Keratinocyte (primary cell): ENCODE results near the gene RABL6. TPM values are rescaled to one million over a fixed set of nuclear protein-coding genes. Genes with fewer than 3 reads are reported as not detected.

Experiments
- DNase-seq: peaks from one replicate; pipeline ENCODE4 v3.0.0-alpha.2; 2011; ENCODE audit warnings: low read depth, missing footprints, low spot score
- FAIRE-seq: peaks from 2 replicates; lab custom pipeline; 2011; peaks lifted over from hg19 to GRCh38; lab: Jason Lieb, UNC
- H2AFZ ChIP-seq: 2 replicates; pipeline ENCODE4 v1.6.0; 2012; ENCODE audit warnings: low read length, control low read depth, inconsistent platforms; ENCODE audit not compliant: control insufficient read depth
- H3K27ac ChIP-seq: 2 replicates; pipeline ENCODE4 v1.5.1; 2011; ENCODE audit warnings: low read length; ENCODE audit not compliant: control insufficient read depth, insufficient read depth
- H3K27me3 ChIP-seq: 3 replicates; pipeline ENCODE4 v1.6.0; 2011; ENCODE audit warnings: low read length; ENCODE audit not compliant: control insufficient read depth, insufficient read depth; ENCODE audit errors: extremely low read depth
- H3K36me3 ChIP-seq, 2 experiments: 2 replicates in 1 of 2; 3 replicates in 1 of 2; pipeline ENCODE4 v1.5.1; 2011; ENCODE audit warnings: low read length in 2 of 2, mild to moderate bottlenecking in 1 of 2; ENCODE audit not compliant: control insufficient read depth in 2 of 2, insufficient read depth in 2 of 2; ENCODE audit errors: extremely low read depth in 1 of 2
- H3K4me1 ChIP-seq: 3 replicates; pipeline ENCODE4 v1.5.1; 2011; ENCODE audit warnings: low read length; ENCODE audit not compliant: control insufficient read depth, insufficient read depth; ENCODE audit errors: extremely low read depth
- H3K4me2 ChIP-seq: 3 replicates; pipeline ENCODE4 v1.6.0; 2011; ENCODE audit warnings: low read depth, low read length; ENCODE audit not compliant: control insufficient read depth, insufficient read depth; ENCODE audit errors: extremely low read depth
- H3K4me3 ChIP-seq, 3 experiments: fragments of 200-600 bp in 1 of 3; sonication (generic) in 1 of 3; 2 replicates in 2 of 3; 3 replicates in 1 of 3; pipeline ENCODE4 v1.5.1; 2011 to 2016; ENCODE audit warnings: low read length in 3 of 3, mild to moderate bottlenecking in 3 of 3, control low read depth in 2 of 3, inconsistent platforms in 1 of 3, low read depth in 1 of 3, mixed read lengths in 1 of 3, mixed run types in 1 of 3, moderate library complexity in 1 of 3; ENCODE audit not compliant: control insufficient read depth in 2 of 3, insufficient read depth in 2 of 3; ENCODE audit errors: extremely low read depth in 1 of 3
- H3K79me2 ChIP-seq: 2 replicates; pipeline ENCODE4 v1.6.0; 2012; ENCODE audit warnings: low read length; ENCODE audit not compliant: control insufficient read depth, insufficient read depth
- H3K9ac ChIP-seq: 3 replicates; pipeline ENCODE4 v1.6.0; 2011; ENCODE audit warnings: low read length; ENCODE audit not compliant: control insufficient read depth, insufficient read depth; ENCODE audit errors: extremely low read depth
- H3K9me1 ChIP-seq: 3 replicates; pipeline ENCODE4 v1.6.0; 2011; ENCODE audit warnings: low read length; ENCODE audit not compliant: control insufficient read depth, insufficient read depth; ENCODE audit errors: extremely low read depth
- H3K9me3 ChIP-seq: 2 replicates; pipeline ENCODE4 v1.5.1; 2012; ENCODE audit warnings: low read depth, low read length; ENCODE audit not compliant: control insufficient read depth
- H4K20me1 ChIP-seq: 3 replicates; pipeline ENCODE4 v1.6.0; 2011; ENCODE audit warnings: low read length; ENCODE audit not compliant: control insufficient read depth, insufficient read depth; ENCODE audit errors: extremely low read depth
- CTCF ChIP-seq, 3 experiments: IDR thresholded peaks in 1 of 3; conservative IDR thresholded peaks in 1 of 3; optimal IDR thresholded peaks in 1 of 3; 2 replicates in 2 of 3; 3 replicates in 1 of 3; pipeline versions ENCODE3 to v1.5.1; 2011; ENCODE audit warnings: low read length in 3 of 3, mild to moderate bottlenecking in 3 of 3, moderate library complexity in 2 of 3, control low read depth in 1 of 3, inconsistent platforms in 1 of 3; ENCODE audit not compliant: insufficient read depth in 2 of 3; ENCODE audit errors: extremely low read depth in 1 of 3
- EZH2 ChIP-seq: IDR thresholded peaks from one replicate; pipeline ENCODE4 v1.6.1; 2012; ENCODE audit warnings: inconsistent platforms, mild to moderate bottlenecking, low read length, moderate library complexity
- dilution Hi-C: fragments of 300-500 bp; cut with MboI; formaldehyde crosslinking; loops from one replicate; pipeline ENCODE4 v1.7.0; 2020; ENCODE audit warnings: low sequenced_read_pairs; ENCODE audit not compliant: extremely low pct_ligation_motif_present
- polyA plus RNA-seq, 5 experiments: library from polyadenylated mRNA; depleted of rRNA in 3 of 5; stranded (reverse) in 3 of 5; stranded (forward) in 1 of 5; unstranded in 1 of 5; fragments of >200 nt; gene quantifications; 1 replicate in 1 of 5; 2 replicates in 3 of 5; 3 replicates in 1 of 5; pipeline versions ENCODE4 v1.2.1 to v1.2.3, GENCODE V29; 2011 to 2012; ENCODE audit warnings: missing spikeins in 2 of 5, low read depth in 1 of 5, low replicate concordance in 1 of 5

Gene RABL6
- polyA plus RNA-seq, 1 donor (not counting 4 experiments of a cell fraction or from before 2014, with no cell fraction given) = 46.3 TPM

DNA sequence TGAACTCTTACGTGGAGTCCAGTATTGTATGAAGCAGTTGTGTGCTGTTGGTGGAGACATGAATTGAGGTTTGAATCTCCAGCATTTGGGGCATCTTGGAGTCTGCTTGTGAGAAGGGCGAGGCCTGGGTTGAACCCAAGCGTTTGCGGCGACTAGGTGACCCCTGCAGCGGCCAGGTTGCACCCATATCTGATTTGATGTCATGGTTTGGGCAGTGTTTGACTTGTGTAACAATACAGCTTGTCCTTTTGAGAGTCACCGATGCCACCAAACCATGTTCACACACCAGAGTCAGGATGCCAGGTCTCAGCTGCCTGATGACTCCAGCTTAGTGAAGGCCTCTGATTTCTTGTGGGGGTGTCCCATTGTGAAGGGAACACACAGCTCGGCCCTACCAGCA lies 80.7 kb downstream of the RABL6 start:
- Histone ChIP-seq H3K9me1 (no peaks in the 10 kb centered on the region), H3K4me1 (peaks cover 12% of the 10 kb centered on the region), H3K4me2 (no peak overlapping the region), H3K4me3 (no peak overlapping the region), H3K79me2 (peaks cover 64% of the 10 kb centered on the region), H4K20me1 (no peaks in the 10 kb centered on the region), H3K27ac (no peak overlapping the region), H2AFZ (no peak overlapping the region), H3K36me3 (peaks cover 7 to 8% of the 10 kb centered on the region in 2 experiments), H3K27me3 (no peaks in the 10 kb centered on the region), H3K9me3 (no peaks in the 10 kb centered on the region), H3K9ac (no peak overlapping the region)
- DNase-seq (no peak), FAIRE-seq (no peak)
- TF ChIP-seq CTCF (optimal IDR thresholded peaks at IDR 0.05 in 1 of 3, IDR thresholded peaks at IDR 0.05 in 1 of 3, conservative IDR thresholded peaks at IDR 0.05 in 1 of 3; ENCODE audit: extremely low read depth in 1 of 3, insufficient read depth in 2 of 3, low read length in 3 of 3) = no peak
- no peak for TF ChIP-seq EZH2
- dilution Hi-C loops = no loop called here

DNA sequence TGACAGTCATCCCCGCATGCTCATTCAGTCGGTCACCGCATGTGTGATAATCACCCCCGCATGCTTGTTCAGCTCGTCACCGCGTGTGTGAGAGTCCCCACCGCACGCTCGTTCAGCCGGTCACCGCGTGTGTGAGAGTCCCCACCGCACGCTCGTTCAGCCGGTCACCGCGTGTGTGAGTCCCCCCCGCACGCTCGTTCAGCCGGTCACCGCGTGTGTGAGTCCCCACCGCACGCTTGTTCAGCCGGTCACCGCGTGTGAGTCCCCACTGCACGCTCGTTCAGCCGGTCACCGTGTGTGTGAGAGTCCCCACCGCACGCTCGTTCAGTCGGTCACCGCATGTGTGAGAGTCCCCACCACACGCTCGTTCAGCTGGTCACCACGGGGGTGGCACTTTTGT lies 82.1 kb downstream of the RABL6 start:
- H3K36me3 ChIP-seq = peaks cover 9 to 10% of the 10 kb centered on the region in 2 experiments
- DNase-seq (no peak), FAIRE-seq (no peak)
- TF ChIP-seq EZH2 = no peak
- TF ChIP-seq CTCF (optimal IDR thresholded peaks at IDR 0.05 in 1 of 3, IDR thresholded peaks at IDR 0.05 in 1 of 3, conservative IDR thresholded peaks at IDR 0.05 in 1 of 3; ENCODE audit: extremely low read depth in 1 of 3, insufficient read depth in 2 of 3, low read length in 3 of 3) = no peak
- dilution Hi-C loops = no loop called here
- H3K9me3 ChIP-seq = no peaks in the 10 kb centered on the region
- H3K4me3 ChIP-seq = no peak overlapping the region
- H3K27ac ChIP-seq = no peak overlapping the region
- no peak overlapping the region for H2AFZ ChIP-seq
- peaks cover 76% of the 10 kb centered on the region for H3K79me2 ChIP-seq
- H3K4me2 ChIP-seq = no peak overlapping the region
- no peaks in the 10 kb centered on the region for H3K27me3 ChIP-seq
- peaks cover 12% of the 10 kb centered on the region for H3K4me1 ChIP-seq
- H3K9me1 ChIP-seq = no peaks in the 10 kb centered on the region
- no peaks in the 10 kb centered on the region for H4K20me1 ChIP-seq
- H3K9ac ChIP-seq = no peak overlapping the region
